Ascending aorta (tissue), 2 donors: ENCODE data around the gene CATSPERZ. TPM values are rescaled to one million over a fixed set of nuclear protein-coding genes. Genes with fewer than 3 reads are reported as not detected.
A peak's percentile ranks its signal among the peaks of the same experiment; 100 is the strongest.

ENCODE experiments used
- DNase-seq, 2 donors: peaks; one replicate each; pipeline ENCODE4 v3.0.0-alpha.2; 2019; ENCODE audit warnings: low spot score in 2 of 2
- H3K27ac ChIP-seq, 2 donors: fragments of 200-600 bp; sonication (generic); one replicate each; pipeline ENCODE4 v1.5.1; 2016 to 2017; ENCODE audit warnings: mild to moderate bottlenecking in 1 of 2
- H3K27me3 ChIP-seq: fragments of 200-600 bp; sonication (generic); one replicate; pipeline ENCODE4 v1.5.1; 2017
- H3K36me3 ChIP-seq, 2 donors: fragments of 200-600 bp; sonication (generic); one replicate each; pipeline ENCODE4 v1.5.1; 2016
- H3K4me1 ChIP-seq, 2 donors: fragments of 200-600 bp; sonication (generic); one replicate each; pipeline ENCODE4 v1.5.1; 2016 to 2017; ENCODE audit warnings: mild to moderate bottlenecking in 1 of 2
- H3K4me3 ChIP-seq, 2 donors: fragments of 200-600 bp; sonication (generic); one replicate each; pipeline ENCODE4 v1.5.1; 2016 to 2017; ENCODE audit warnings: mild to moderate bottlenecking in 1 of 2
- H3K9me3 ChIP-seq, 2 donors: fragments of 200-600 bp; sonication (generic); one replicate each; pipeline ENCODE4 v1.5.1; 2016
- intact Hi-C: fragments of 100-400 bp; cut with DNase I; formaldehyde crosslinking; loops from one replicate; pipeline ENCODE4 v1.15.1; 2023
- total RNA-seq: library from RNA; depleted of rRNA; stranded (reverse); fragments of >200 nt; gene quantifications from one replicate; pipeline ENCODE4 v1.1.0, GENCODE V29; 2016
- TF ChIP-seq, protein P1 (sequence below), 3 experiments: fragments of 200-600 bp in 2 of 3; fragments of 450-650 bp in 1 of 3; sonication (generic) in 2 of 3; IDR thresholded peaks; one replicate each; pipeline ENCODE4 v1.5.1; 2016 to 2019; ENCODE audit warnings: antibody characterized with exemption in 3 of 3, mild to moderate bottlenecking in 1 of 3, moderate library complexity in 1 of 3

CATSPERZ gene
- total RNA-seq, 1 donor from 2014 or later = not detected

- peaks cover 14 to 22% of the 10 kb centered on the region in 2 donors for H3K4me1 ChIP-seq
- H3K4me3 ChIP-seq = peak overlapping the region; percentile 59 to 73
- intact Hi-C loops = loop anchor here (1.0 to 5.0 kb wide), 8 partner anchors 13 to 100 kb away; partner anchors contain the start of genes FKBP2, GPR137, NUDT22 and PLCB3
- DNase-seq = peak; percentile 73 to 96
- H3K27me3 ChIP-seq = no peaks in the 10 kb centered on the region
- TF ChIP-seq, protein P1, sequence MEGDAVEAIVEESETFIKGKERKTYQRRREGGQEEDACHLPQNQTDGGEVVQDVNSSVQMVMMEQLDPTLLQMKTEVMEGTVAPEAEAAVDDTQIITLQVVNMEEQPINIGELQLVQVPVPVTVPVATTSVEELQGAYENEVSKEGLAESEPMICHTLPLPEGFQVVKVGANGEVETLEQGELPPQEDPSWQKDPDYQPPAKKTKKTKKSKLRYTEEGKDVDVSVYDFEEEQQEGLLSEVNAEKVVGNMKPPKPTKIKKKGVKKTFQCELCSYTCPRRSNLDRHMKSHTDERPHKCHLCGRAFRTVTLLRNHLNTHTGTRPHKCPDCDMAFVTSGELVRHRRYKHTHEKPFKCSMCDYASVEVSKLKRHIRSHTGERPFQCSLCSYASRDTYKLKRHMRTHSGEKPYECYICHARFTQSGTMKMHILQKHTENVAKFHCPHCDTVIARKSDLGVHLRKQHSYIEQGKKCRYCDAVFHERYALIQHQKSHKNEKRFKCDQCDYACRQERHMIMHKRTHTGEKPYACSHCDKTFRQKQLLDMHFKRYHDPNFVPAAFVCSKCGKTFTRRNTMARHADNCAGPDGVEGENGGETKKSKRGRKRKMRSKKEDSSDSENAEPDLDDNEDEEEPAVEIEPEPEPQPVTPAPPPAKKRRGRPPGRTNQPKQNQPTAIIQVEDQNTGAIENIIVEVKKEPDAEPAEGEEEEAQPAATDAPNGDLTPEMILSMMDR (IDR thresholded peaks at IDR 0.05) = peak; percentile 63 to 89 (median 80)
- peak overlapping the region; percentile 68 to 86 for H3K27ac ChIP-seq
- no peaks in the 10 kb centered on the region for H3K36me3 ChIP-seq
- H3K9me3 ChIP-seq = no peaks in the 10 kb centered on the region
Measured at GRCh38 chr11:64304316-64305072, 4.3 kb downstream of the CATSPERZ start.

DNA sequence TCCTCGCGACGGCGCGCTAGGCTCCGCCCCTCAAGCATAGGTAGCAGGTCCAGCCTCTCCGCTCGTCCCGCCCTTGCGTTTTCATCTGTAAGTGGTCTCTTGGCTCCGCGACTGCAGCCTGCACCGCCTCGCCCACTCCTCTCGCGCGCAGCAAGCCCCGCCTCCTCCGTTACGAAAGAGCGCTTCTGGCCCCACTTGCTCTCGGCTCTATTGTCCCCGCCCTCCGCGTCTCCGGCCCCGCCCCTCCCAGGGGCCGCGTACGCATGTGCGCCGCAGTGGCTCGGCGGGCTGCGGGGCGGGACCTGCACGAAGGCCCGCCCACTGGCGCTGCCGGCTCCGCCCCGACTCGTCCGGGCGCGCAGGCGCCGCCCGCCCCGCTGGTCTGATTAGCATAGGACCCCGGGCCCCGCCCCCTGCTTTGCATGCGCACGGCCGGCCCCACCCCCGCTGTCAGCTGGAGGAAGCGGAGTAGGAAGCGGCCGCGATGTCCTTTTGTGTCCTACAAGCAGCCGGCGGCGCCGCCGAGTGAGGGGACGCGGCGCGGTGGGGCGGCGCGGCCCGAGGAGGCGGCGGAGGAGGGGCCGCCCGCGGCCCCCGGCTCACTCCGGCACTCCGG, 5.0 kb downstream of the CATSPERZ start, which contains the start of gene ESRRA:
Gene ESRRA, plus strand, starts transcription at position 450 of the 616 bp plus-strand sequence. CDS start 1,656 bp downstream, outside the sequence.
- H3K4me3 ChIP-seq = peak within 1 kb of the TSS; percentile 72 to 81

DNA sequence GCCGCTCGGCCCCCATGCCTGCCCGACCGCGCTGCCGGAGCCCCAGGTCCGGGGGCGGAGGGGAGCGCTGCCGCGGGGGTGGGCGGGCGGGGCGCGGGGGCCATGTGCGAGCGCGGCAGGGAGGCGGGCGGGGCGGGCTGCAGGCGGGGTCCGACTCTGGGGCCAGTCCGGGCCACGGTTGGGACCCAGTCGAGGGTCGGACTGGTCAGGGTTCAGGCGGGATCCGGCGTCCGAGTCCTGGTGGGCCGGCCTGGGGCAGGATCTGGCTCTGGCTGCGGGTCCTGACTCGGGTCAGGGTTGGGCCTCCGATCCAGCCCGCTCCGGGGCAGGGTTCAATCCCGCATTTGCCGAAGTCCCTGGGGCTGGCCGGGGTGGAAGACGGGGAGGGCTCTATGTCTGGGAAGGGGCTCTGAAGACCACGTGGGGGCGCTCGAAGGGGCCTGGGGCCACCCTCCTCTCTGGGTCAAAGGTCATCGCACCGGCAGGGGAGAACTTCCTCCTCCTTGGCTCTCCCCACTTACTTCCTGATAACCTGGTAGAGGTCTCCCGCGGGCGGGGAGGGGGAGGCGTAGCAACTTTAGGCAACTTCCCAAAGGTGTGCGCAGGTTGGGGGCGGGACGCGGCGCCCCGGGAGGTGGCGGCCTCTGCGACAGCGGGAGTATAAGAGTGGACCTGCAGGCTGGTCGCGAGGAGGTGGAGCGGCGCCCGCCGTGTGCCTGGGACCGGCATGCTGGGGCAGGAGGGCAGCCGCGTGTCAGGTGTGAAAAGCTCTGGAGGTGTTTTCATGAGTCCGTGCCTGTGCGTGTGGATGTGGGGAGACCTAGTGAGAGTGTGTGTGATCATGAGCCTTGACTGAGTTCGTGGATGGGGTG, 5.8 kb downstream of the CATSPERZ start:
- H3K4me1 ChIP-seq = peaks cover 3 to 8% of the 10 kb centered on the region in 2 donors
- intact Hi-C loops = loop anchor here (1.0 to 2.0 kb wide), 5 partner anchors 11 to 65 kb away; partner anchors contain the start of genes FKBP2, GPR137, RPS6KA4 and TRMT112
- DNase-seq = peak in 1 of 2 donors; percentile 82

More for the DNA sequence above, 5.0 kb downstream of the CATSPERZ start, which contains the start of gene ESRRA:
- TF ChIP-seq, protein P1 (IDR thresholded peaks at IDR 0.05) = no peak
- H3K9me3 ChIP-seq = no peaks in the 10 kb centered on the region
- peak within 1 kb of the TSS; percentile 68 to 86 for H3K27ac ChIP-seq
- peaks cover 10 to 15% of the 10 kb centered on the region in 2 donors for H3K4me1 ChIP-seq
- H3K27me3 ChIP-seq = no peaks in the 10 kb centered on the region
- intact Hi-C loops = loop anchor here (1.0 to 2.0 kb wide), 5 partner anchors 12 to 64 kb away; partner anchors contain the start of genes FKBP2, GPR137, RPS6KA4 and TRMT112
- H3K36me3 ChIP-seq = no peaks in the 10 kb centered on the region
- peak; percentile 100 for DNase-seq

GRCh38 chr11:64306563-64306875, 6.4 kb downstream of the CATSPERZ start:
- intact Hi-C loops = no loop called here
- peak overlapping the region; percentile 72 to 81 for H3K4me3 ChIP-seq
- no peaks in the 10 kb centered on the region for H3K27me3 ChIP-seq
- no peak for DNase-seq
- peak overlapping the region; percentile 4 to 33 for H3K27ac ChIP-seq
- TF ChIP-seq, protein P1 (IDR thresholded peaks at IDR 0.05) = no peak
- no peaks in the 10 kb centered on the region for H3K36me3 ChIP-seq
- H3K4me1 ChIP-seq = peaks cover 3 to 8% of the 10 kb centered on the region in 2 donors
- no peaks in the 10 kb centered on the region for H3K9me3 ChIP-seq

More for the DNA sequence above, 5.8 kb downstream of the CATSPERZ start:
- Histone ChIP-seq H3K27ac (peak overlapping the region; percentile 4 to 75), H3K9me3 (no peaks in the 10 kb centered on the region), H3K4me3 (peak overlapping the region; percentile 72 to 81), H3K36me3 (no peaks in the 10 kb centered on the region), H3K27me3 (no peaks in the 10 kb centered on the region)
- TF ChIP-seq, protein P1 (IDR thresholded peaks at IDR 0.05) = peak in 2 of 3 experiments; percentile 5 to 38
